ENCODE measurements around the gene AP1B1. TPM values are rescaled to one million over a fixed set of nuclear protein-coding genes. Genes with fewer than 3 reads are reported as not detected.

The AP1B1 gene
- total RNA-seq, 1 donor from 2014 or later: 60.9 TPM

- no peak overlapping the region for H3K4me3 Mint-ChIP-seq
Measured at GRCh38 chr22:29329581-29329980, 58.8 kb downstream of the AP1B1 start.

GRCh38 chr22:29328566-29329500, 59.5 kb downstream of the AP1B1 start:
- no peaks in the 10 kb centered on the region for H3K9me3 Mint-ChIP-seq
- no peaks in the 10 kb centered on the region for H3K36me3 Mint-ChIP-seq
- no peaks in the 10 kb centered on the region for H3K27me3 Mint-ChIP-seq
- no peak overlapping the region for H3K4me3 Mint-ChIP-seq
- TF ChIP-seq, protein P1, sequence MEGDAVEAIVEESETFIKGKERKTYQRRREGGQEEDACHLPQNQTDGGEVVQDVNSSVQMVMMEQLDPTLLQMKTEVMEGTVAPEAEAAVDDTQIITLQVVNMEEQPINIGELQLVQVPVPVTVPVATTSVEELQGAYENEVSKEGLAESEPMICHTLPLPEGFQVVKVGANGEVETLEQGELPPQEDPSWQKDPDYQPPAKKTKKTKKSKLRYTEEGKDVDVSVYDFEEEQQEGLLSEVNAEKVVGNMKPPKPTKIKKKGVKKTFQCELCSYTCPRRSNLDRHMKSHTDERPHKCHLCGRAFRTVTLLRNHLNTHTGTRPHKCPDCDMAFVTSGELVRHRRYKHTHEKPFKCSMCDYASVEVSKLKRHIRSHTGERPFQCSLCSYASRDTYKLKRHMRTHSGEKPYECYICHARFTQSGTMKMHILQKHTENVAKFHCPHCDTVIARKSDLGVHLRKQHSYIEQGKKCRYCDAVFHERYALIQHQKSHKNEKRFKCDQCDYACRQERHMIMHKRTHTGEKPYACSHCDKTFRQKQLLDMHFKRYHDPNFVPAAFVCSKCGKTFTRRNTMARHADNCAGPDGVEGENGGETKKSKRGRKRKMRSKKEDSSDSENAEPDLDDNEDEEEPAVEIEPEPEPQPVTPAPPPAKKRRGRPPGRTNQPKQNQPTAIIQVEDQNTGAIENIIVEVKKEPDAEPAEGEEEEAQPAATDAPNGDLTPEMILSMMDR (conservative IDR thresholded peaks at IDR 0.05): no peak
- no peak for DNase-seq (ENCODE audit: extremely low spot score, unreplicated experiment)
- peaks cover 10% of the 10 kb centered on the region for H3K4me1 Mint-ChIP-seq (ENCODE audit: unreplicated experiment)
- H3K27ac Mint-ChIP-seq: no peak overlapping the region

More at GRCh38 chr22:29329581-29329980, 58.8 kb downstream of the AP1B1 start:
- TF ChIP-seq, protein P1 (conservative IDR thresholded peaks at IDR 0.05): no peak
- Mint-ChIP-seq H3K4me1 (ENCODE audit: unreplicated experiment) (peaks cover 10% of the 10 kb centered on the region), H3K27me3 (no peaks in the 10 kb centered on the region), H3K9me3 (no peaks in the 10 kb centered on the region), H3K36me3 (no peaks in the 10 kb centered on the region), H3K27ac (no peak overlapping the region)
- no peak for DNase-seq (ENCODE audit: extremely low spot score, unreplicated experiment)

DNA sequence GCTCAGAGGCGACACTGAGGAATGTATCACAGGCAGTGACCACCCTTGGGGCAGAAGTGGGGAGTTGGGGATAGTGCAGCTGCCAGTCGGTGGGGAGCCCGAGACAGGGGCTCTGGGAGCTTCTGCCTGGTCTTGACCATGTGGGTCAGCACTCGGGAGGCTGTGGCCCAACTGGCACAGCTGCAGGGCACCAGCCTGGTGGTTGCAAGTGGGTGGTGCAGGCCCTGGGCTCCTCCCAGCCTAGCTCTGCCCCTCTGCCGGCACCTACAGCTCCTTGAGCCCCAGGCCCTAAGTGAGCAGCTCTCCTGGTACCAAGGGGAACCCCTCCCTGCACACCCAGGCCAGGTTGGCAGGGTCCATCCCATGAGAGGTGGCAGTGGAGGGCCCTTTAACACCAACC, 60.3 kb downstream of the AP1B1 start:
- Mint-ChIP-seq H3K36me3 (no peaks in the 10 kb centered on the region), H3K27me3 (no peaks in the 10 kb centered on the region), H3K9me3 (no peaks in the 10 kb centered on the region), H3K4me1 (ENCODE audit: unreplicated experiment) (peaks cover 10% of the 10 kb centered on the region), H3K27ac (no peak overlapping the region), H3K4me3 (no peak overlapping the region)
- TF ChIP-seq, protein P1 (conservative IDR thresholded peaks at IDR 0.05): peak; percentile 55
- DNase-seq (ENCODE audit: extremely low spot score, unreplicated experiment): no peak

GRCh38 chr22:29327089-29327764, 61.1 kb downstream of the AP1B1 start:
- no peak overlapping the region for H3K27ac Mint-ChIP-seq
- peaks cover 10% of the 10 kb centered on the region for H3K4me1 Mint-ChIP-seq (ENCODE audit: unreplicated experiment)
- no peaks in the 10 kb centered on the region for H3K27me3 Mint-ChIP-seq
- H3K36me3 Mint-ChIP-seq: no peaks in the 10 kb centered on the region
- no peak overlapping the region for H3K4me3 Mint-ChIP-seq
- TF ChIP-seq, protein P1 (conservative IDR thresholded peaks at IDR 0.05): no peak
- no peaks in the 10 kb centered on the region for H3K9me3 Mint-ChIP-seq
- no peak for DNase-seq (ENCODE audit: extremely low spot score, unreplicated experiment)

GRCh38 chr22:29326481-29326880, 61.9 kb downstream of the AP1B1 start:
- no peaks in the 10 kb centered on the region for H3K9me3 Mint-ChIP-seq
- TF ChIP-seq, protein P1 (conservative IDR thresholded peaks at IDR 0.05): no peak
- H3K4me1 Mint-ChIP-seq (ENCODE audit: unreplicated experiment): peaks cover 10% of the 10 kb centered on the region
- no peaks in the 10 kb centered on the region for H3K36me3 Mint-ChIP-seq
- DNase-seq (ENCODE audit: extremely low spot score, unreplicated experiment): no peak
- H3K27ac Mint-ChIP-seq: no peak overlapping the region
- no peak overlapping the region for H3K4me3 Mint-ChIP-seq
- H3K27me3 Mint-ChIP-seq: no peaks in the 10 kb centered on the region

Measured in type B pancreatic cell (in vitro differentiated cells).